HepG2 (cell line): ENCODE measurements around the gene TMEM270. TPM values are rescaled to one million over a fixed set of nuclear protein-coding genes. Genes with fewer than 3 reads are reported as not detected.
"Not testable (repeated sequence)": the region's sequence is repeated elsewhere in the genome, so short reads cannot be mapped to it uniquely, and the experiment has no call there.

Experiments used
- ATAC-seq: fragments of 200-7000 bp; cut with Tn5 transposase; 3 replicates; pipeline ENCODE4 v1.9.1; 2020; ENCODE audit warnings: mild to moderate bottlenecking, moderate library complexity
- BruUV-seq: library from RNA; stranded (reverse); fragments of 400-500 nt; replicated peaks from 2 replicates; lab custom pipeline; 2021; lab: Mats Ljungman, UMichigan
- CTCF ChIA-PET: fragments of 300-600 bp; formaldehyde crosslinking; extraction: SDS; loops from one replicate; lab custom pipeline; 2021; ENCODE audit warnings: low total read pairs, inconsistent platforms, low intra/inter-chr PET ratio; lab: Yijun Ruan, JAX
- POLR2A ChIA-PET: fragments of 350-600 bp; sonication (Branson Sonifier 250); formaldehyde crosslinking; loops from one replicate; lab custom pipeline; 2020; ENCODE audit warnings: antibody characterized with exemption, inconsistent platforms; lab: Yijun Ruan, JAX
- DNase-seq: peaks from one replicate; pipeline ENCODE4 v3.0.0-alpha.2; 2015; ENCODE audit warnings: low spot score
- FAIRE-seq: peaks from 3 replicates; lab custom pipeline; 2011; peaks lifted over from hg19 to GRCh38; lab: Jason Lieb, UNC
- H2AFZ ChIP-seq: one replicate; pipeline ENCODE4 v1.6.1; 2011; ENCODE audit warnings: low read length, inconsistent platforms
- H3K27ac ChIP-seq: fragments of 300-600 bp; 3 replicates; pipeline ENCODE4 v1.8.0; 2011; ENCODE audit warnings: mixed run types, mild to moderate bottlenecking, mixed read lengths, low read length, inconsistent platforms; ENCODE audit not compliant: insufficient read depth; ENCODE audit errors: extremely low read length
- H3K27me3 ChIP-seq, 2 experiments: fragments of 200-600 bp in 1 of 2; 2 replicates in 1 of 2; 3 replicates in 1 of 2; pipeline versions ENCODE4 v1.6.0 to v1.8.0; 2011; ENCODE audit warnings: low read length in 2 of 2, mild to moderate bottlenecking in 2 of 2, moderate library complexity in 2 of 2, inconsistent platforms in 1 of 2; ENCODE audit not compliant: insufficient read depth in 2 of 2, control insufficient read depth in 1 of 2
- H3K36me3 ChIP-seq, 2 experiments: fragments of 200-600 bp in 1 of 2; replicated peaks in 1 of 2; 2 replicates in 1 of 2; 3 replicates in 1 of 2; pipeline versions ENCODE4 v1.5.1 to v1.8.0; 2011; ENCODE audit warnings: low read length in 2 of 2, inconsistent platforms in 1 of 2; ENCODE audit not compliant: insufficient read depth in 2 of 2, control insufficient read depth in 1 of 2
- H3K4me1 ChIP-seq: 2 replicates; pipeline ENCODE4 v1.5.1; 2012; ENCODE audit warnings: low read length, inconsistent platforms; ENCODE audit not compliant: insufficient read depth
- H3K4me2 ChIP-seq: 2 replicates; pipeline ENCODE4 v1.6.0; 2011; ENCODE audit warnings: low read depth, low read length, inconsistent platforms
- H3K4me3 ChIP-seq, 3 experiments: fragments of 200-600 bp in 1 of 3; sonication (generic), shearing (Covaris generic) in 1 of 3; replicated peaks in 1 of 3; 2 replicates each; pipeline ENCODE4 v1.5.1; 2011 to 2016; ENCODE audit warnings: low read length in 3 of 3, inconsistent platforms in 2 of 3, low read depth in 2 of 3, mild to moderate bottlenecking in 2 of 3, control low read depth in 1 of 3, mixed read lengths in 1 of 3; ENCODE audit not compliant: insufficient read depth in 1 of 3
- H3K79me2 ChIP-seq: one replicate; pipeline ENCODE4 v1.6.1; 2011; ENCODE audit warnings: low read length, inconsistent platforms; ENCODE audit not compliant: insufficient read depth
- H3K9ac ChIP-seq: 2 replicates; pipeline ENCODE4 v1.6.0; 2011; ENCODE audit warnings: mild to moderate bottlenecking, low read depth, low read length, inconsistent platforms; ENCODE audit not compliant: insufficient read depth
- H3K9me3 ChIP-seq: 2 replicates; pipeline ENCODE4 v1.5.1; 2012; ENCODE audit warnings: mild to moderate bottlenecking, low read length
- H4K20me1 ChIP-seq: 2 replicates; pipeline ENCODE4 v1.6.0; 2011; ENCODE audit warnings: inconsistent platforms, mild to moderate bottlenecking, low read length, moderate library complexity; ENCODE audit not compliant: insufficient read depth
- ETV6 ChIP-seq: sonication (generic); formaldehyde crosslinking; conservative IDR thresholded peaks from 2 replicates; pipeline ENCODE4 v1.4.0; 2020; ENCODE audit warnings: missing genetic modification reagents
- FOXO4 ChIP-seq: sonication (generic); formaldehyde crosslinking; conservative IDR thresholded peaks from 2 replicates; pipeline ENCODE4 v1.8.1; 2023; ENCODE audit warnings: missing genetic modification reagents
- MAFF ChIP-seq: IDR thresholded peaks from 2 replicates; pipeline ENCODE4 v1.6.1; 2011; ENCODE audit warnings: low read depth, low read length, improper control_type of control experiment
- MAFK ChIP-seq, 2 experiments: IDR thresholded peaks in 1 of 2; conservative IDR thresholded peaks in 1 of 2; 2 replicates each; pipeline ENCODE4 v1.6.1; 2011; ENCODE audit warnings: improper control_type of control experiment in 2 of 2, low read length in 2 of 2
- ZBTB14 ChIP-seq: sonication (generic); formaldehyde crosslinking; IDR thresholded peaks from 2 replicates; pipeline ENCODE4 v1.4.0; 2020; ENCODE audit warnings: missing genetic modification reagents
- ZNF441 ChIP-seq: sonication (generic); formaldehyde crosslinking; IDR thresholded peaks from 2 replicates; pipeline ENCODE4 v1.7.0; 2021; ENCODE audit warnings: missing genetic modification reagents, borderline replicate concordance
- ZNF503 ChIP-seq: sonication (generic); formaldehyde crosslinking; IDR thresholded peaks from 2 replicates; pipeline ENCODE4 v1.4.0; 2020; ENCODE audit warnings: missing genetic modification reagents
- ZNF841 ChIP-seq: sonication (generic); formaldehyde crosslinking; IDR thresholded peaks from 2 replicates; pipeline ENCODE4 v1.8.1; 2023; ENCODE audit warnings: missing genetic modification reagents, borderline replicate concordance
- WGBS: methylation state at CpG from one replicate; pipeline ENCODE4 v1.1.6; 2017; ENCODE audit warnings: low lambda C conversion rate; 5-methylcytosine and 5-hydroxymethylcytosine counted together
- in situ Hi-C: cut with HindIII; loops from 2 replicates; pipeline ENCODE4 v1.10.0; 2017; ENCODE audit warnings: low pct_unique_long_range_greater_than_20kb; ENCODE audit not compliant: extremely low pct_ligation_motif_present
- intact Hi-C: fragments of 100-400 bp; cut with micrococcal nuclease; formaldehyde crosslinking; loops from one replicate; pipeline ENCODE4 v1.10.0; 2022; ENCODE audit not compliant: unreplicated experiment
- polyA plus RNA-seq, 8 experiments: library from polyadenylated mRNA; depleted of rRNA in 3 of 8; stranded (reverse) in 7 of 8; unstranded in 1 of 8; fragments of >200 nt; fragmentation: Illumina TruSeq in 4 of 8; extraction: Trizol in 4 of 8; gene quantifications; 2 replicates each; pipeline versions ENCODE4 v1.2.1 to v1.2.3, GENCODE V29; 2011 to 2016; ENCODE audit warnings: low read depth in 4 of 8, missing spikeins in 1 of 8, mixed read lengths in 1 of 8; ENCODE audit not compliant: insufficient read depth in 1 of 8
- total RNA-seq, 5 experiments: library from RNA; depleted of rRNA; stranded (reverse); fragments of >200 nt; fragmentation: Illumina TruSeq; extraction: Trizol; gene quantifications; 2 replicates each; pipeline ENCODE4 v1.2.3, GENCODE V29; 2016; ENCODE audit warnings: low read depth in 1 of 5

Gene TMEM270
- total and polyA plus RNA-seq, 2 of the 13 experiments (the other 11 are each of a cell fraction or from before 2014, with no cell fraction given) = not detected

GRCh38 chr7:73845701-73846195, 15.2 kb upstream of the TMEM270 start:
- ATAC-seq, H3K4me2 ChIP-seq, in situ Hi-C loops, H3K4me3 ChIP-seq, FAIRE-seq, H3K9ac ChIP-seq, CTCF ChIA-PET, POLR2A ChIA-PET, intact Hi-C loops, H3K79me2 ChIP-seq, H4K20me1 ChIP-seq, H2AFZ ChIP-seq, H3K27ac ChIP-seq, BruUV-seq, H3K9me3 ChIP-seq, H3K36me3 ChIP-seq, DNase-seq: not testable (repeated sequence)
- H3K4me1 ChIP-seq = peaks cover 14% of the 10 kb centered on the region
- H3K27me3 ChIP-seq = peaks cover 0 to 10% of the 10 kb centered on the region in 2 experiments; a peak in 1 of 5 replicates
- WGBS = 30% methylated on average over 8 of the region's 12 CpGs
- TF ChIP-seq MAFF (0 out of 2 replicates have a peak, but pooled peaks have one; percentile 25), MAFK (conservative IDR thresholded peaks at IDR 0.05 in 1 of 2, IDR thresholded peaks at IDR 0.05 in 1 of 2; ENCODE audit: low read length in 2 of 2) (peak in 1 of 2 experiments; percentile 54; a peak in 2 of 4 replicates)

GRCh38 chr7:73847941-73848723, 12.8 kb upstream of the TMEM270 start:
- WGBS = 50% methylated on average over 10 of the region's 10 CpGs
- no peak for TF ChIP-seq ZNF841
- no peak for TF ChIP-seq ETV6 (CRISPR knock-in tag)
- no peak for TF ChIP-seq FOXO4 (CRISPR knock-in tag)
- no peak for TF ChIP-seq ZNF441 (CRISPR knock-in tag)
- no peak for TF ChIP-seq ZBTB14 (CRISPR knock-in tag)
- no peak for TF ChIP-seq ZNF503 (CRISPR knock-in tag)

More at GRCh38 chr7:73847941-73848723, 12.8 kb upstream of the TMEM270 start:
- no peaks in the 10 kb centered on the region for H4K20me1 ChIP-seq
- H3K4me2 ChIP-seq = no peak overlapping the region
- H3K9me3 ChIP-seq = no peaks in the 10 kb centered on the region
- DNase-seq (no peak), FAIRE-seq (no peak), ATAC-seq (no peak)
- CTCF ChIA-PET = no interaction called here
- BruUV-seq = no TSS peak
- H3K79me2 ChIP-seq = no peaks in the 10 kb centered on the region
- H3K4me3 ChIP-seq = no peak overlapping the region
- no peaks in the 10 kb centered on the region for H3K36me3 ChIP-seq
- in situ Hi-C loops = no loop called here
- intact Hi-C loops = no loop called here
- POLR2A ChIA-PET = interaction anchor here (0.6 kb wide), 1 partner anchor 13 kb away, joined by 3 read pairs; the partner anchor contains the start of gene TMEM270
- H3K4me1 ChIP-seq = no peaks in the 10 kb centered on the region
- peaks cover 0 to 10% of the 10 kb centered on the region in 2 experiments; a peak in 1 of 5 replicates for H3K27me3 ChIP-seq
- no peak overlapping the region for H3K9ac ChIP-seq
- H2AFZ ChIP-seq = no peak overlapping the region
- H3K27ac ChIP-seq = no peak overlapping the region
